Skin epidermis (tissue), 12 donors: ENCODE measurements around the gene CDH23.
A peak's percentile ranks its signal among the peaks of the same experiment; 100 is the strongest.

Experiments
- H3K27ac ChIP-seq, 21 experiments: fragments of 200-600 bp; sonication (generic) in 11 of 21; one replicate each; pipeline ENCODE4 v1.5.0; 2020; ENCODE audit warnings: mild to moderate bottlenecking in 3 of 21, inconsistent platforms in 2 of 21, moderate library complexity in 2 of 21
- H3K4me3 ChIP-seq, 7 experiments: fragments of 200-600 bp; sonication (generic) in 2 of 7; one replicate each; pipeline ENCODE4 v1.5.0; 2020; ENCODE audit warnings: inconsistent platforms in 2 of 7, mild to moderate bottlenecking in 2 of 7, moderate library complexity in 1 of 7

Gene CDH23

DNA sequence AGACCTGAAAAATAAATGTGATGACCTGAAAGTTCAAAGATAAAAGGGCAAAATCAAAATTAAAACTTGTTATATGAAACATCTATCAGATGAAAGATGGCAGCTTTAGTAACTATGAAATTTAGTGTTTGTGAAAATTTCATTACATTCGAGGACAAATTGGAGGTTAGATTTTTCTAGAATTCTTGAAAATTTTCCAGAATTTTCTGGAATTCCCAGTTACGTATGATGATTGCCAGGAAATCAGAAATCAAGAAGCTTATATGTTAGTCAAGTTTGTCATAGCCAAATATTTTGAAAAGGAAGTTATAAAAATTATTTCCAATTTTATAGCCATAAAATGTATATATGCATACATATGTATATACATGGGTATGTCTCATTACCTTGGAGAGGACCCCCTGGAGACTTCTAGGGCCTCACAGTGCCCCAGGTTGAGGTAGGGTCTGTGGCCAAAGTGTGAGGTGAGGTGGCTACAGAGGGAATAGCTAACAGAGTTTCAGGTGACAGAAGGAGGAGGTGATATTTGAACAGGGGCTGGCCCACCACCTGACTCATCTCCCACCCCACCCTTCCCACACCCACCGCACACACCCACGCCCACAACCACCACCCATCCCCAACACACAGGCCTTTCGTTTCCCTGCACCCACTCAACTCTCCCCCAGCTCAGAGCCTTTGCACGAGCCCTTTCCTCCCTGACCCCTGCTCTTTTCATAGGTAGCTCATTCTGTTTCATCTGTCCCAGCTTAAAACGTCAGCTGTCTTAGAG lies 301.4 kb downstream of the CDH23 start:
- Histone ChIP-seq H3K4me3 (no peak overlapping the region), H3K27ac (peak overlapping the region in 1 of 21 experiments; percentile 78)

- H3K27ac ChIP-seq: peak overlapping the region in 1 of 21 experiments; percentile 38
- H3K4me3 ChIP-seq: no peak overlapping the region
Measured at GRCh38 chr10:71698737-71699136, 302.0 kb downstream of the CDH23 start.

DNA sequence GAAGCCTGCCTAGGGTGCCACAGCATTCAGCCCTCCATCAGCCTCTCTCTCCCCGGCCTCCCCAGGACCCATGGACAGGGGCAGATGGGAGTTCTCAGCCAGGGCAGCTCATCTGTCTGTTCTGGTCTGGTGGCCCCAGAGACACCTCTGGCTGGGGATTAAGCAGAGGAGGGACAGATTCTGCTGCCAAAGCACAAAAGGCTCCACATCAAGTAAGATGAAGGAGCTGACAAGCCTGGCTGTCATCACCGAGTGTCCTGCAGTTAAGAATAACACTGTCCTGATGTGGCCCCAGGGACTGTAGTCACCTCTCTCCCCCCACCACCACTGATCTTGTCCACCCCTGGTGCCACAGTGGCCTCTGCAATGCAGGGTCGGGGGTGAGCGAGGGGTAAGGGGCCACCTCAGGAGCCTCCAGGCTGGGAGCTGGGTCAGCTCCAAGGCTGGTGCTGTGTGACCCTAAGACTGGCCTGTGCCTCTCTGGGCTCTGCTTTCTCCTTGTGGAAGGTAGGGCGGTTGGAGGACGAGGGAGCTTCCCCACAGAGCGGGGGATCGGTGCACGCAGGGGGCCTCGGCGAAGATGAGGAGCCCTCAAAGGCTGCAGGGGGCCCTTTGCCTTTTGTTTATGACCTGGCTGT lies 304.1 kb downstream of the CDH23 start:
- no peak overlapping the region for H3K4me3 ChIP-seq
- H3K27ac ChIP-seq: no peak overlapping the region

GRCh38 chr10:71701496-71702132 lies 304.9 kb downstream of the CDH23 start:
- Histone ChIP-seq H3K4me3 (no peak overlapping the region), H3K27ac (no peak overlapping the region)

GRCh38 chr10:71703577-71703976 lies 306.9 kb downstream of the CDH23 start:
- Histone ChIP-seq H3K27ac (no peak overlapping the region), H3K4me3 (no peak overlapping the region)

DNA sequence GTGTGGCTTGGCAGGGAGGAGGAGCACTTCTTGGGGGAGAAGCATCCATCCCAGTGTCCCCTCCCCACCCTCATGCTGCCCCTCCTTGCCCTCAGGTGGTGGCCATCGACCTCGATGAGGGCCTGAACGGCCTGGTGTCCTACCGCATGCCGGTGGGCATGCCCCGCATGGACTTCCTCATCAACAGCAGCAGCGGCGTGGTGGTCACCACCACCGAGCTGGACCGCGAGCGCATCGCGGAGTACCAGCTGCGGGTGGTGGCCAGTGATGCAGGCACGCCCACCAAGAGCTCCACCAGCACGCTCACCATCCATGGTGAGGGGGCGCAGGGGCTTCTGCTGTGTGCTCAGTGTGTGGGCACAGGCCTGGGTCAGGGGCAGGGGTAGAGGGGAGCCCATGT lies 308.1 kb downstream of the CDH23 start:
- no peak overlapping the region for H3K27ac ChIP-seq
- H3K4me3 ChIP-seq: no peak overlapping the region

- H3K27ac ChIP-seq: no peak overlapping the region
- H3K4me3 ChIP-seq: no peak overlapping the region
Measured at GRCh38 chr10:71705582-71705981, 308.9 kb downstream of the CDH23 start.

- Histone ChIP-seq H3K4me3 (no peak overlapping the region), H3K27ac (no peak overlapping the region)
Measured at GRCh38 chr10:71706216-71707121, 309.7 kb downstream of the CDH23 start.

DNA sequence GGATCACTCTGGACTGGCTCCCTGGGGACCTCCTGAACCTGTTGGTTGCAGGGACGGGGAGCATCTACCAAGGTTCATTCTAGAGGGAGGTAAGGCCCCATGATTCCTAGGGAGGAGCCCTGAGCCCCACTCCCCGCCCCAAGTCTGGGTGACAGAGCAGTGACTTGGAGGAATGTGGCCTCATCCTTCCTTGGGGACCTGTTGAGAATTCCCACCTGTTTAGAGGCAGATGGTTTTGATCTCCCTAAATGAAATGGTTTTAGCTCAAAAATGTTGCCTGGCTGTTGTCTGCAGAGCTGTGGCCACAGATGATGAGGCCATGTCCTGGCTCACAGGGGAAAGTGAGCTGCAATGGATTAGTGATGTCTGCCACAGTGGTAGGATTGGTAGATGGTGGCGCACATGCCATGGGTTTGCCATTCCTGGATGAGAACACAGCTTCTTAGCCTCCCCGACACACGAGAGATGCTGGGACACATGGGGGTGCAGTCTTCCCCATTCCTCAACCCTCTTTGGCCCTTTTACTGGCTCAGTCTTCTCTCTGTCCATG lies 310.6 kb downstream of the CDH23 start:
- Histone ChIP-seq H3K27ac (no peak overlapping the region), H3K4me3 (no peak overlapping the region)

DNA sequence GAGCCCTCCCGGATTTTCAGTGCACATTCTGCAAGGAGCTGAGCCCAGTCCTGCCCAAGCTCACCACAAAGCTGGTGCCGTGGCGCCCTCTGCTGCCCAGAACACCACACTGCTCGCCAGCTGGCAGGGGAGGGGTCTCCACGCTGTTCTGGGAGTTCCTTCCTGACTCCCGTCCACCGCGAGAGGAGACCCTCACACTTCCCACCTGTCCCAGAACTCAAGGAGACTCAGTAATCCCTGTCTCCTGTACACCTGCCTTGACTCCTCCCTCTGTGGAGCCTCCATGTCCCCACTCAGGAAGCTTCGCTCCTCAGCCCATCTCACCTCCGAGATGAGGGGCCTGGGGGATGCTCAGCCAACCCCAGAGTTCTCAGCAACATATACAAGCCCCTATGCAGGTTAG lies 311.6 kb downstream of the CDH23 start:
- no peak overlapping the region for H3K27ac ChIP-seq
- no peak overlapping the region for H3K4me3 ChIP-seq

- Histone ChIP-seq H3K4me3 (no peak overlapping the region), H3K27ac (peak overlapping the region in 1 of 21 experiments; percentile 10)
Measured at GRCh38 chr10:71708897-71709882, 312.5 kb downstream of the CDH23 start.

DNA sequence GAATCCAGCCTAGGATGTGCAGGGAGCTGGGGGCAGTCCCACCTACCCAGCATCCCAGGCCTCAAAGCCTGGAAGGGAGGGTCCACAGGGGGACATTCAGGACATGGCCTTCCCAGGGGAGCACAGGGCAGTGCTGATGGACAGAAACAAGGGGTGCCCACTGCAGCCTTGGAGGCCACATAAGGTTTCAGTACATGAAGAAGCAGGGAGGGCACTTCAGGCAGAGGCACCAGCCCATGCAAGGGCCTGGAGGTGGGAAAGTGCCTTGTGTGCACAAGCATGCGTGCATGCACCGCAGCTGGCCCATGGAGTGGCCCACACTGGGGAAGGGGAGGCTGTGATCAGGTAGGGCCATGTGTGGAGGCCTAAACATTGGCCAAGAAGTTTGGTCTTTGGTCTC lies 313.8 kb downstream of the CDH23 start:
- Histone ChIP-seq H3K27ac (peak overlapping the region in 5 of 21 experiments; percentile 16 to 96 (median 31)), H3K4me3 (no peak overlapping the region)

GRCh38 chr10:71711052-71711623 lies 314.4 kb downstream of the CDH23 start:
- no peak overlapping the region for H3K4me3 ChIP-seq
- H3K27ac ChIP-seq: peak overlapping the region in 7 of 21 experiments; percentile 9 to 96 (median 31)

- H3K27ac ChIP-seq: peak overlapping the region in 16 of 21 experiments; percentile 81 to 96 (median 89)
- H3K4me3 ChIP-seq: no peak overlapping the region
Measured at GRCh38 chr10:71712170-71712569, 315.4 kb downstream of the CDH23 start.

DNA sequence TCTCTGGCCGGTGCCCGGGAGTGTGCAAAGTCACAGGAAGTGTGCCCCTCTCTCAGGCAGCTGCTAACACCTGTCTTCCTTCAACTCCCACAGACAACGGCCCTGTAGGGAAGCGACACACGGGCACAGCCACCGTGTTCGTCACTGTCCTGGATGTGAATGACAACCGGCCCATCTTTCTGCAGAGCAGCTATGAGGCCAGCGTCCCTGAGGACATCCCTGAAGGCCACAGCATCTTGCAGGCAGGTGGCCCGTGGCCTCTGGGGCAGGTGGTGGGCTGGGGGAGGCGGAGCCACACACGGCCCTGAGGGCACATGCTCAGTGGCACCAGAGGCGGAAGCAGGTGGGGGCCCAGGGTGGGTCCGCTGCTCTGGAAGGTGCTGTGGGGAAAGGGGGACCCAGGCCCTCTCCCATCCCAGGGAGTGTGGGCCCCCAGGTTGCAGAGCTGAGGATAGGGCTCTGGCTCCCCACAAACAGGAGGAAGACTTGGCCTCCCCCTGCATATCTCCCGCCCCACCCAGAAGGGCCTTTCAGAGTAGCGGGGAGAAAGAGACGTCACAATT lies 315.9 kb downstream of the CDH23 start:
- Histone ChIP-seq H3K27ac (peak overlapping the region; percentile 39 to 96 (median 89)), H3K4me3 (no peak overlapping the region)

GRCh38 chr10:71713135-71714030 lies 316.7 kb downstream of the CDH23 start:
- H3K4me3 ChIP-seq: no peak overlapping the region
- H3K27ac ChIP-seq: peak overlapping the region; percentile 39 to 96 (median 89)

- no peak overlapping the region for H3K4me3 ChIP-seq
- H3K27ac ChIP-seq: peak overlapping the region; percentile 39 to 96 (median 89)
Measured at GRCh38 chr10:71714031-71714410, 317.3 kb downstream of the CDH23 start.
